HCT116 (cell line): ENCODE data around the gene SIPA1L3. TPM values are rescaled to one million over a fixed set of nuclear protein-coding genes. Genes with fewer than 3 reads are reported as not detected.

Experiments used
- ATAC-seq: fragments of 200-7000 bp; cut with Tn5 transposase; 2 replicates; pipeline ENCODE4 v1.9.1; 2020; ENCODE audit warnings: mild to moderate bottlenecking, moderate library complexity
- BruUV-seq: library from RNA; stranded (reverse); fragments of 400-500 nt; replicated peaks from 2 replicates; lab custom pipeline; 2021; lab: Mats Ljungman, UMichigan
- CTCF ChIA-PET: fragments of 300-600 bp; sonication (Branson Sonifier 250); formaldehyde crosslinking; loops from one replicate; lab custom pipeline; 2021; ENCODE audit warnings: antibody characterized with exemption; lab: Charles Lee
- POLR2A ChIA-PET: fragments of 300-600, 350-600 bp; sonication (Branson Sonifier 250); formaldehyde crosslinking; loops from one replicate; lab custom pipeline; 2021; ENCODE audit warnings: antibody characterized with exemption; lab: Charles Lee
- RAD21 ChIA-PET, 2 experiments: fragments of 300-600 bp; sonication (Branson Sonifier 250); formaldehyde crosslinking; loops; one replicate each; lab custom pipeline; 2023; ENCODE audit warnings: low total read pairs in 2 of 2; ENCODE audit not compliant: uncharacterized antibody in 2 of 2, unreplicated experiment in 2 of 2, low non-redundant PET in 1 of 2; lab: Charles Lee
- DNase-seq: peaks from one replicate; pipeline ENCODE4 v3.0.0-alpha.2; 2010; ENCODE audit warnings: low read depth, low spot score
- H2AFZ ChIP-seq: fragments of 200-600 bp; shearing (Covaris generic), sonication (generic); 2 replicates; pipeline ENCODE4 v1.6.1; 2017; ENCODE audit warnings: low read depth, mixed run types, mixed read lengths, antibody characterized with exemption, low read length; ENCODE audit not compliant: poor library complexity, severe bottlenecking
- H3K27ac ChIP-seq: 2 replicates; pipeline ENCODE4 v1.5.1; 2012; ENCODE audit warnings: low read depth, low read length
- H3K27me3 ChIP-seq: fragments of 200-600 bp; sonication (generic); 2 replicates; pipeline ENCODE4 v1.6.1; 2016; ENCODE audit warnings: mixed run types, low read length, mixed read lengths; ENCODE audit not compliant: insufficient read depth
- H3K36me3 ChIP-seq, 2 experiments: fragments of 200-500 bp in 1 of 2; fragments of 200-600 bp in 1 of 2; sonication (Bioruptor generic) in 1 of 2; sonication (generic) in 1 of 2; 2 replicates each; pipeline versions ENCODE4 v1.5.1 to v1.6.1; 2014 to 2016; ENCODE audit warnings: low read length in 2 of 2, inconsistent platforms in 1 of 2, mixed read lengths in 1 of 2, mixed run types in 1 of 2; ENCODE audit not compliant: insufficient read depth in 2 of 2, control insufficient read depth in 1 of 2
- H3K4me1 ChIP-seq, 2 experiments: fragments of 200-600 bp in 1 of 2; sonication (generic) in 1 of 2; 2 replicates each; pipeline versions ENCODE4 v1.5.1 to v1.6.1; 2012 to 2017; ENCODE audit warnings: low read length in 2 of 2, inconsistent platforms in 1 of 2, mild to moderate bottlenecking in 1 of 2, mixed read lengths in 1 of 2, mixed run types in 1 of 2, moderate library complexity in 1 of 2; ENCODE audit not compliant: insufficient read depth in 2 of 2, control insufficient read depth in 1 of 2
- H3K4me2 ChIP-seq: fragments of 200-600 bp; sonication (generic); 2 replicates; pipeline ENCODE4 v1.6.1; 2017; ENCODE audit warnings: mixed run types, low read length, mixed read lengths
- H3K4me3 ChIP-seq, 2 experiments: fragments of 200-600 bp in 1 of 2; sonication (generic) in 1 of 2; replicated peaks in 1 of 2; 2 replicates each; pipeline ENCODE4 v1.5.1; 2011 to 2016; ENCODE audit warnings: low read length in 2 of 2, control low read depth in 1 of 2, low read depth in 1 of 2, mild to moderate bottlenecking in 1 of 2, mixed read lengths in 1 of 2, mixed run types in 1 of 2
- H3K79me2 ChIP-seq: fragments of 200-600 bp; sonication (generic); 2 replicates; pipeline ENCODE4 v1.6.1; 2017; ENCODE audit warnings: mild to moderate bottlenecking, mixed run types, low read length, moderate library complexity, mixed read lengths; ENCODE audit not compliant: insufficient read depth
- H3K9ac ChIP-seq: fragments of 200-600 bp; sonication (generic); 2 replicates; pipeline ENCODE4 v1.6.1; 2016; ENCODE audit warnings: low read length, mixed read lengths
- H3K9me2 ChIP-seq: fragments of 200-600 bp; sonication (generic), shearing (Covaris generic); 2 replicates; pipeline ENCODE4 v1.6.1; 2017; ENCODE audit warnings: mixed run types, mild to moderate bottlenecking, moderate library complexity; ENCODE audit not compliant: insufficient read depth
- H3K9me3 ChIP-seq, 2 experiments: fragments of 200-500 bp in 1 of 2; fragments of 200-600 bp in 1 of 2; sonication (Bioruptor generic) in 1 of 2; sonication (generic) in 1 of 2; 2 replicates each; pipeline ENCODE4 v1.6.1; 2014 to 2017; ENCODE audit warnings: low read length in 2 of 2, mixed read lengths in 2 of 2, inconsistent platforms in 1 of 2, low read depth in 1 of 2, mild to moderate bottlenecking in 1 of 2, mixed run types in 1 of 2, moderate library complexity in 1 of 2; ENCODE audit not compliant: control insufficient read depth in 1 of 2, insufficient read depth in 1 of 2
- H4K20me1 ChIP-seq: fragments of 200-600 bp; sonication (generic), shearing (Covaris generic); 2 replicates; pipeline ENCODE4 v1.6.1; 2017; ENCODE audit warnings: mixed run types, mild to moderate bottlenecking, moderate library complexity; ENCODE audit not compliant: insufficient read depth
- CBX3 ChIP-seq: IDR thresholded peaks from 2 replicates; pipeline ENCODE4 v1.6.1; 2012; ENCODE audit warnings: low read depth
- CEBPB ChIP-seq: IDR thresholded peaks from 2 replicates; pipeline ENCODE4 v1.6.1; 2012; ENCODE audit warnings: low read depth
- EGR1 ChIP-seq: IDR thresholded peaks from 2 replicates; pipeline ENCODE4 v1.6.1; 2012; ENCODE audit warnings: low read depth
- ELF1 ChIP-seq: IDR thresholded peaks from 2 replicates; pipeline ENCODE4 v1.6.1; 2012; ENCODE audit warnings: low read depth, borderline replicate concordance
- EZH2 ChIP-seq: fragments of 200-600 bp; sonication (generic); IDR thresholded peaks from 2 replicates; pipeline ENCODE4 v1.6.1; 2017; ENCODE audit warnings: antibody characterized with exemption, mixed run types
- FOSL1 ChIP-seq: IDR thresholded peaks from 2 replicates; pipeline ENCODE4 v1.6.1; 2012; ENCODE audit warnings: low read depth
- JUND ChIP-seq: IDR thresholded peaks from 2 replicates; pipeline ENCODE4 v1.6.1; 2012
- MAX ChIP-seq: IDR thresholded peaks from 2 replicates; pipeline ENCODE4 v1.6.1; 2012
- POLR2AphosphoS5 ChIP-seq: IDR thresholded peaks from 2 replicates; pipeline ENCODE4 v1.6.1; 2011; ENCODE audit warnings: mild to moderate bottlenecking, low read depth, low read length, moderate library complexity
- RAD21 ChIP-seq: IDR thresholded peaks from 2 replicates; pipeline ENCODE4 v1.6.1; 2012; ENCODE audit warnings: low read depth, mild to moderate bottlenecking
- REST ChIP-seq: IDR thresholded peaks from 2 replicates; pipeline ENCODE4 v1.6.1; 2012; ENCODE audit warnings: low read depth
- SP1 ChIP-seq: IDR thresholded peaks from 2 replicates; pipeline ENCODE4 v1.6.1; 2012; ENCODE audit warnings: low read depth
- SRF ChIP-seq: IDR thresholded peaks from 2 replicates; pipeline ENCODE4 v1.6.1; 2012; ENCODE audit warnings: low read depth
- TCF7L2 ChIP-seq: IDR thresholded peaks from 2 replicates; pipeline ENCODE4 v1.7.0; 2011; ENCODE audit warnings: borderline replicate concordance, inconsistent platforms; ENCODE audit not compliant: insufficient read depth, insufficient read length; ENCODE audit errors: extremely low read depth
- YY1 ChIP-seq: IDR thresholded peaks from 2 replicates; pipeline ENCODE4 v1.6.1; 2011; ENCODE audit warnings: low read length, low read depth, moderate library complexity, mild to moderate bottlenecking; ENCODE audit not compliant: insufficient replicate concordance; ENCODE audit errors: extremely low read depth
- ZFX ChIP-seq: fragments of 450-650 bp; IDR thresholded peaks from 2 replicates; pipeline ENCODE4 v1.6.1; 2017
- ZNF274 ChIP-seq: fragments of 200-500 bp; sonication (Bioruptor generic); IDR thresholded peaks from 2 replicates; pipeline ENCODE4 v1.6.1; 2014; ENCODE audit warnings: mild to moderate bottlenecking, low read depth, low read length, inconsistent platforms
- intact Hi-C: fragments of 100-400 bp; cut with micrococcal nuclease; formaldehyde crosslinking; loops from 2 replicates; pipeline ENCODE4 v1.10.0; 2022
- total RNA-seq: library from RNA; stranded (reverse); gene quantifications from one replicate; pipeline ENCODE4 v1.2.1, GENCODE V29; 2021; ENCODE audit not compliant: unreplicated experiment
- TF ChIP-seq, protein P1 (sequence below), 3 experiments: fragments of 200-600 bp in 1 of 3; sonication (generic) in 1 of 3; IDR thresholded peaks in 2 of 3; conservative IDR thresholded peaks in 1 of 3; 2 replicates each; pipeline ENCODE4 v1.5.1; 2012 to 2017; ENCODE audit warnings: low read depth in 2 of 3, low read length in 2 of 3, antibody characterized with exemption in 1 of 3, borderline replicate concordance in 1 of 3, control low read depth in 1 of 3, mild to moderate bottlenecking in 1 of 3, mixed read lengths in 1 of 3, mixed run types in 1 of 3, moderate library complexity in 1 of 3; ENCODE audit not compliant: insufficient read depth in 1 of 3
- TF ChIP-seq, protein P2 (sequence below): IDR thresholded peaks from 2 replicates; pipeline ENCODE4 v1.6.1; 2011; ENCODE audit warnings: mild to moderate bottlenecking, low read length, moderate library complexity; ENCODE audit not compliant: insufficient replicate concordance; ENCODE audit errors: extremely low read depth
- TF ChIP-seq, protein P3 (sequence below): IDR thresholded peaks from 2 replicates; pipeline ENCODE4 v1.6.1; 2012

SIPA1L3 gene
- total RNA-seq, 1 experiment from 2014 or later = 41.8 TPM

DNA sequence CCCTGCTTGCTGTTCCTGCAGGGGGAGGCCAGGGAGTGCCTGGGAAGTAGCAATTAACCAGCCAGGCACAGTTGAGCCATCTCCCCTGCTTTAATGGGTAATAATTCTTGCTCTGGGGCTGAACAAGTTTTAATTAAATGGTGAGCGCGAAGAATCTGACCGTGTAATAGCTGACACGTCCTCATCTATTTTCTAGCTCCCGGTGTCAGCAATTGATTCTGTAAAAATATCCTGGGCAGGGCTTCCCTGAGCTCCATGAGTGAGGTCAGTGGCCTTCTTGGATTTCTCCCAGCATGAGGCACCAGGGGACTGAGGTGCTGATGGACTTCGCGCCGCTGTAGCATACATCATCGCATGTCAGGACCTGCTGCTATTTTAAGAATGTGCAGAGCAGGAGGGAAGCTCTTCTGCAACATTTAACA, 26.9 kb downstream of the SIPA1L3 start:
- ChIA-PET POLR2A (no interaction called here), CTCF (no interaction called here)
- DNase-seq = no peak
- Histone ChIP-seq H3K36me3 (no peaks in the 10 kb centered on the region; a peak in 1 of 4 replicates), H4K20me1 (no peaks in the 10 kb centered on the region), H3K9me2 (no peaks in the 10 kb centered on the region), H2AFZ (no peak overlapping the region), H3K9ac (peak overlapping the region; percentile 60), H3K9me3 (no peaks in the 10 kb centered on the region), H3K4me3 (no peak overlapping the region), H3K4me2 (peak overlapping the region; percentile 87)
- ATAC-seq = no peak
- TF ChIP-seq POLR2AphosphoS5 = no peak
- TF ChIP-seq ZNF274 = no peak
- TF ChIP-seq, protein P1, sequence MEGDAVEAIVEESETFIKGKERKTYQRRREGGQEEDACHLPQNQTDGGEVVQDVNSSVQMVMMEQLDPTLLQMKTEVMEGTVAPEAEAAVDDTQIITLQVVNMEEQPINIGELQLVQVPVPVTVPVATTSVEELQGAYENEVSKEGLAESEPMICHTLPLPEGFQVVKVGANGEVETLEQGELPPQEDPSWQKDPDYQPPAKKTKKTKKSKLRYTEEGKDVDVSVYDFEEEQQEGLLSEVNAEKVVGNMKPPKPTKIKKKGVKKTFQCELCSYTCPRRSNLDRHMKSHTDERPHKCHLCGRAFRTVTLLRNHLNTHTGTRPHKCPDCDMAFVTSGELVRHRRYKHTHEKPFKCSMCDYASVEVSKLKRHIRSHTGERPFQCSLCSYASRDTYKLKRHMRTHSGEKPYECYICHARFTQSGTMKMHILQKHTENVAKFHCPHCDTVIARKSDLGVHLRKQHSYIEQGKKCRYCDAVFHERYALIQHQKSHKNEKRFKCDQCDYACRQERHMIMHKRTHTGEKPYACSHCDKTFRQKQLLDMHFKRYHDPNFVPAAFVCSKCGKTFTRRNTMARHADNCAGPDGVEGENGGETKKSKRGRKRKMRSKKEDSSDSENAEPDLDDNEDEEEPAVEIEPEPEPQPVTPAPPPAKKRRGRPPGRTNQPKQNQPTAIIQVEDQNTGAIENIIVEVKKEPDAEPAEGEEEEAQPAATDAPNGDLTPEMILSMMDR (IDR thresholded peaks at IDR 0.05 in 2 of 3, conservative IDR thresholded peaks at IDR 0.05 in 1 of 3; ENCODE audit: borderline replicate concordance in 1 of 3, insufficient read depth in 1 of 3, low read depth in 2 of 3, low read length in 2 of 3) = no peak
- no peak for TF ChIP-seq TCF7L2
- no peak for TF ChIP-seq EGR1
- no peak; the same call in 1 of the 2 replicates for TF ChIP-seq MAX
- TF ChIP-seq FOSL1 = no peak
- no peak for TF ChIP-seq YY1
- TF ChIP-seq RAD21 = no peak
- TF ChIP-seq CBX3 = no peak
- no peak for TF ChIP-seq CEBPB
- TF ChIP-seq ELF1 = no peak
- no peak for TF ChIP-seq REST
- no peak for TF ChIP-seq SP1
- TF ChIP-seq SRF = no peak
- no peak for TF ChIP-seq JUND
- TF ChIP-seq, protein P2, sequence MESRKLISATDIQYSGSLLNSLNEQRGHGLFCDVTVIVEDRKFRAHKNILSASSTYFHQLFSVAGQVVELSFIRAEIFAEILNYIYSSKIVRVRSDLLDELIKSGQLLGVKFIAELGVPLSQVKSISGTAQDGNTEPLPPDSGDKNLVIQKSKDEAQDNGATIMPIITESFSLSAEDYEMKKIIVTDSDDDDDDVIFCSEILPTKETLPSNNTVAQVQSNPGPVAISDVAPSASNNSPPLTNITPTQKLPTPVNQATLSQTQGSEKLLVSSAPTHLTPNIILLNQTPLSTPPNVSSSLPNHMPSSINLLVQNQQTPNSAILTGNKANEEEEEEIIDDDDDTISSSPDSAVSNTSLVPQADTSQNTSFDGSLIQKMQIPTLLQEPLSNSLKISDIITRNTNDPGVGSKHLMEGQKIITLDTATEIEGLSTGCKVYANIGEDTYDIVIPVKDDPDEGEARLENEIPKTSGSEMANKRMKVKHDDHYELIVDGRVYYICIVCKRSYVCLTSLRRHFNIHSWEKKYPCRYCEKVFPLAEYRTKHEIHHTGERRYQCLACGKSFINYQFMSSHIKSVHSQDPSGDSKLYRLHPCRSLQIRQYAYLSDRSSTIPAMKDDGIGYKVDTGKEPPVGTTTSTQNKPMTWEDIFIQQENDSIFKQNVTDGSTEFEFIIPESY = no peak
- TF ChIP-seq EZH2 = no peak
- TF ChIP-seq ZFX = no peak
- TF ChIP-seq, protein P3, sequence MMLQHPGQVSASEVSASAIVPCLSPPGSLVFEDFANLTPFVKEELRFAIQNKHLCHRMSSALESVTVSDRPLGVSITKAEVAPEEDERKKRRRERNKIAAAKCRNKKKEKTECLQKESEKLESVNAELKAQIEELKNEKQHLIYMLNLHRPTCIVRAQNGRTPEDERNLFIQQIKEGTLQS = no peak
- TF ChIP-seq, all 23 proteins: peak for 0
- Histone ChIP-seq H3K27ac (peak overlapping the region; percentile 88), H3K79me2 (peaks cover 80% of the 10 kb centered on the region), H3K4me1 (peaks cover 49 to 68% of the 10 kb centered on the region in 2 experiments), H3K27me3 (no peaks in the 10 kb centered on the region)
- BruUV-seq = no TSS peak
- RAD21 ChIA-PET = no interaction called here
- intact Hi-C loops = loop anchor here (10.0 kb wide), 1 partner anchor 51 kb away; no protein-coding TSS in a partner anchor
